ENCODE data around the gene ACOXL.

GRCh38 chr2:110834134-110834827 lies 101.9 kb downstream of the ACOXL start:
- TF ChIP-seq EP300 (IDR thresholded peaks at IDR 0.05) (no peak), POLR2A (IDR thresholded peaks at IDR 0.05) (no peak)
- TF ChIP-seq, protein P1, sequence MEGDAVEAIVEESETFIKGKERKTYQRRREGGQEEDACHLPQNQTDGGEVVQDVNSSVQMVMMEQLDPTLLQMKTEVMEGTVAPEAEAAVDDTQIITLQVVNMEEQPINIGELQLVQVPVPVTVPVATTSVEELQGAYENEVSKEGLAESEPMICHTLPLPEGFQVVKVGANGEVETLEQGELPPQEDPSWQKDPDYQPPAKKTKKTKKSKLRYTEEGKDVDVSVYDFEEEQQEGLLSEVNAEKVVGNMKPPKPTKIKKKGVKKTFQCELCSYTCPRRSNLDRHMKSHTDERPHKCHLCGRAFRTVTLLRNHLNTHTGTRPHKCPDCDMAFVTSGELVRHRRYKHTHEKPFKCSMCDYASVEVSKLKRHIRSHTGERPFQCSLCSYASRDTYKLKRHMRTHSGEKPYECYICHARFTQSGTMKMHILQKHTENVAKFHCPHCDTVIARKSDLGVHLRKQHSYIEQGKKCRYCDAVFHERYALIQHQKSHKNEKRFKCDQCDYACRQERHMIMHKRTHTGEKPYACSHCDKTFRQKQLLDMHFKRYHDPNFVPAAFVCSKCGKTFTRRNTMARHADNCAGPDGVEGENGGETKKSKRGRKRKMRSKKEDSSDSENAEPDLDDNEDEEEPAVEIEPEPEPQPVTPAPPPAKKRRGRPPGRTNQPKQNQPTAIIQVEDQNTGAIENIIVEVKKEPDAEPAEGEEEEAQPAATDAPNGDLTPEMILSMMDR (IDR thresholded peaks at IDR 0.05), result no peak
